IMR-90 (cell line): ENCODE measurements around the gene CFAP70. TPM values are rescaled to one million over a fixed set of nuclear protein-coding genes. Genes with fewer than 3 reads are reported as not detected.

Source experiments
- ATAC-seq: fragments of 200-7000 bp; cut with Tn5 transposase; 2 replicates; pipeline ENCODE4 v1.9.1; 2020; ENCODE audit warnings: low read depth, mild to moderate bottlenecking, moderate library complexity
- BruUV-seq: library from RNA; stranded (reverse); fragments of 400-500 nt; replicated peaks from 2 replicates; lab custom pipeline; 2021; lab: Mats Ljungman, UMichigan
- CTCF ChIA-PET: fragments of 300-600 bp; formaldehyde crosslinking; extraction: SDS; loops from one replicate; lab custom pipeline; 2021; ENCODE audit warnings: antibody characterized with exemption; lab: Yijun Ruan, JAX
- POLR2A ChIA-PET: fragments of 300-600 bp; sonication (Branson Sonifier 250); formaldehyde crosslinking; loops from one replicate; lab custom pipeline; 2022; ENCODE audit warnings: antibody characterized with exemption; ENCODE audit not compliant: unreplicated experiment; lab: Charles Lee
- DNase-seq: peaks from one replicate; pipeline ENCODE4 v3.0.0; 2013
- H2AFZ ChIP-seq: replicated peaks from 2 replicates; pipeline ENCODE3; 2013; ENCODE audit warnings: low read length, mild to moderate bottlenecking; ENCODE audit not compliant: poor library complexity
- H2AK5ac ChIP-seq: 2 replicates; pipeline ENCODE4 v1.6.1; 2013; ENCODE audit warnings: low read depth, low read length, inconsistent platforms
- H2AK9ac ChIP-seq: replicated peaks from 2 replicates; pipeline ENCODE3; 2013; ENCODE audit warnings: mild to moderate bottlenecking, low read depth, low read length, moderate library complexity; ENCODE audit not compliant: poor library complexity
- H2BK120ac ChIP-seq: 2 replicates; pipeline ENCODE4 v1.6.1; 2013; ENCODE audit warnings: low read depth, low read length, inconsistent platforms
- H2BK15ac ChIP-seq: 3 replicates; pipeline ENCODE4 v1.6.1; 2013; ENCODE audit warnings: low read depth, low read length, inconsistent platforms
- H2BK20ac ChIP-seq: 2 replicates; pipeline ENCODE4 v1.6.1; 2013; ENCODE audit warnings: low read depth, mild to moderate bottlenecking, inconsistent platforms, low read length, moderate library complexity
- H2BK5ac ChIP-seq: 2 replicates; pipeline ENCODE4 v1.6.1; 2013; ENCODE audit warnings: mild to moderate bottlenecking, low read depth, low read length, inconsistent platforms; ENCODE audit not compliant: poor library complexity, severe bottlenecking
- H3K14ac ChIP-seq: replicated peaks from 2 replicates; pipeline ENCODE4 v1.6.1; 2013; ENCODE audit warnings: low read depth, low read length, inconsistent platforms
- H3K18ac ChIP-seq: 2 replicates; pipeline ENCODE4 v1.6.1; 2013; ENCODE audit warnings: low read depth, low read length, control low read depth
- H3K23ac ChIP-seq: 2 replicates; pipeline ENCODE4 v1.6.1; 2013; ENCODE audit warnings: low read depth, low read length, inconsistent platforms
- H3K27ac ChIP-seq: 2 replicates; pipeline ENCODE4 v1.5.1; 2013; ENCODE audit warnings: mild to moderate bottlenecking, control low read depth, low read length; ENCODE audit not compliant: insufficient read depth
- H3K27me3 ChIP-seq: 2 replicates; pipeline ENCODE4 v1.6.1; 2013; ENCODE audit warnings: low read length; ENCODE audit not compliant: control insufficient read depth, insufficient read depth
- H3K36me3 ChIP-seq: 2 replicates; pipeline ENCODE4 v1.6.1; 2013; ENCODE audit warnings: low read length, mixed read lengths; ENCODE audit not compliant: control insufficient read depth, insufficient read depth
- H3K4ac ChIP-seq: 2 replicates; pipeline ENCODE4 v1.6.1; 2013; ENCODE audit warnings: low read depth, low read length, inconsistent platforms
- H3K4me1 ChIP-seq: 2 replicates; pipeline ENCODE4 v1.6.1; 2013; ENCODE audit warnings: low read length, mixed read lengths; ENCODE audit not compliant: control insufficient read depth, insufficient read depth
- H3K4me2 ChIP-seq: 2 replicates; pipeline ENCODE4 v1.6.1; 2013; ENCODE audit warnings: low read depth, mild to moderate bottlenecking, control low read depth, low read length, moderate library complexity
- H3K4me3 ChIP-seq: 2 replicates; pipeline ENCODE4 v1.5.1; 2013; ENCODE audit warnings: low read depth, mild to moderate bottlenecking, control low read depth, low read length, moderate library complexity; ENCODE audit not compliant: insufficient read depth
- H3K56ac ChIP-seq: 2 replicates; pipeline ENCODE4 v1.6.1; 2013; ENCODE audit warnings: low read length, inconsistent platforms; ENCODE audit not compliant: insufficient read depth; ENCODE audit errors: extremely low read depth
- H3K79me1 ChIP-seq, 2 experiments: 2 replicates each; pipeline ENCODE4 v1.6.1; 2013; ENCODE audit warnings: low read length in 2 of 2, inconsistent platforms in 1 of 2, low read depth in 1 of 2
- H3K9ac ChIP-seq: 2 replicates; pipeline ENCODE4 v1.6.1; 2013; ENCODE audit warnings: low read depth, low read length, control low read depth
- H3K9me1 ChIP-seq: 2 replicates; pipeline ENCODE4 v1.6.1; 2013; ENCODE audit warnings: low read length, inconsistent platforms; ENCODE audit not compliant: insufficient read depth
- H3K9me3 ChIP-seq: 2 replicates; pipeline ENCODE4 v1.6.1; 2013; ENCODE audit warnings: low read length; ENCODE audit not compliant: control insufficient read depth, insufficient read depth
- H4K20me1 ChIP-seq: 2 replicates; pipeline ENCODE4 v1.6.1; 2013; ENCODE audit warnings: low read length, inconsistent platforms; ENCODE audit not compliant: insufficient read depth
- H4K5ac ChIP-seq: 2 replicates; pipeline ENCODE4 v1.6.1; 2013; ENCODE audit warnings: mild to moderate bottlenecking, low read depth, low read length, control low read depth
- H4K8ac ChIP-seq, 2 experiments: 2 replicates each; pipeline ENCODE4 v1.6.1; 2013; ENCODE audit warnings: low read depth in 2 of 2, low read length in 2 of 2, control low read depth in 1 of 2, inconsistent platforms in 1 of 2
- H4K91ac ChIP-seq: 2 replicates; pipeline ENCODE4 v1.6.1; 2013; ENCODE audit warnings: low read depth, low read length, inconsistent platforms; ENCODE audit not compliant: insufficient read depth
- BHLHE40 ChIP-seq: fragments of 150-350 bp; IDR thresholded peaks from 2 replicates; pipeline ENCODE4 v1.6.1; 2016; ENCODE audit warnings: mild to moderate bottlenecking, low read depth, low read length
- CHD1 ChIP-seq: IDR thresholded peaks from 2 replicates; pipeline ENCODE4 v1.6.1; 2012; ENCODE audit warnings: low read depth, low read length, improper control_type of control experiment
- CTCF ChIP-seq: conservative IDR thresholded peaks from 2 replicates; pipeline ENCODE4 v1.5.1; 2012; ENCODE audit warnings: mild to moderate bottlenecking, low read depth, low read length, improper control_type of control experiment
- FOS ChIP-seq: fragments of 150-350 bp; IDR thresholded peaks from 2 replicates; pipeline ENCODE4 v1.6.1; 2016; ENCODE audit warnings: low read depth, low read length
- MAFK ChIP-seq: IDR thresholded peaks from 2 replicates; pipeline ENCODE4 v1.6.1; 2012; ENCODE audit warnings: low read depth, low read length, improper control_type of control experiment
- MAZ ChIP-seq: IDR thresholded peaks from 2 replicates; pipeline ENCODE4 v1.6.1; 2012; ENCODE audit warnings: low read depth, mild to moderate bottlenecking, low read length, improper control_type of control experiment, moderate library complexity, borderline replicate concordance
- MXI1 ChIP-seq: IDR thresholded peaks from 2 replicates; pipeline ENCODE4 v1.6.1; 2012; ENCODE audit warnings: low read depth, mild to moderate bottlenecking, low read length, moderate library complexity, borderline replicate concordance
- NFE2L2 ChIP-seq: fragments of 150-350 bp; IDR thresholded peaks from 2 replicates; pipeline ENCODE4 v1.6.1; 2016; ENCODE audit warnings: low read depth, mild to moderate bottlenecking, low read length
- POLR2A ChIP-seq: IDR thresholded peaks from 2 replicates; pipeline ENCODE4 v1.6.1; 2012; ENCODE audit warnings: mild to moderate bottlenecking, low read depth, low read length
- RFX5 ChIP-seq: IDR thresholded peaks from 2 replicates; pipeline ENCODE4 v1.8.0; 2012; ENCODE audit warnings: low read depth, mild to moderate bottlenecking, low read length, moderate library complexity
- WGBS, 2 experiments: methylation state at CpG; one replicate each; pipeline versions ENCODE4 v1.1.5 to v1.1.7; 2013; ENCODE audit warnings: missing lambda C conversion rate in 2 of 2; ENCODE audit not compliant: insufficient read length in 1 of 2; ENCODE audit errors: extremely low coverage in 2 of 2; 5-methylcytosine and 5-hydroxymethylcytosine counted together
- dilution Hi-C: fragments of 300-500 bp; cut with HindIII; formaldehyde crosslinking; loops from one replicate; pipeline ENCODE4 v1.14.3; 2018; ENCODE audit warnings: low sequenced_read_pairs; ENCODE audit not compliant: unreplicated experiment
- in situ Hi-C: fragments of 300-500 bp; cut with MboI; formaldehyde crosslinking; loops from 3 replicates; pipeline ENCODE4 v1.14.3; 2019; ENCODE audit warnings: low sequenced_read_pairs, inconsistent platforms, mixed read lengths
- intact Hi-C: fragments of 100-400 bp; cut with micrococcal nuclease; formaldehyde crosslinking; loops from 2 replicates; pipeline ENCODE4 v1.10.0; 2022
- polyA plus RNA-seq, 3 experiments: library from polyadenylated mRNA; depleted of rRNA; stranded (reverse); fragments of >200 nt; gene quantifications; 2 replicates each; pipeline ENCODE4 v1.2.3, GENCODE V29; 2012; ENCODE audit warnings: low replicate concordance in 1 of 3
- total RNA-seq: library from RNA; depleted of rRNA; stranded (reverse); fragments of >200 nt; gene quantifications from 2 replicates; pipeline ENCODE4 v1.2.3, GENCODE V29; 2012

The CFAP70 gene
- total and polyA plus RNA-seq, 2 of the 4 experiments (the other 2 are of a cell fraction): 0.15 to 0.18 TPM

GRCh38 chr10:73233883-73234282 is 124.8 kb downstream of the CFAP70 start:
- DNase-seq: no peak
- Histone ChIP-seq H2BK20ac (no peak overlapping the region), H3K9ac (no peak overlapping the region), H3K4ac (no peak overlapping the region), H3K36me3 (peaks cover 9% of the 10 kb centered on the region), H3K4me1 (no peaks in the 10 kb centered on the region), H3K9me1 (no peaks in the 10 kb centered on the region), H2BK5ac (no peak overlapping the region), H3K14ac (no peak overlapping the region), H2AK9ac (no peak overlapping the region), H3K4me2 (no peak overlapping the region), H2AK5ac (no peak overlapping the region), H3K18ac (no peak overlapping the region), H3K9me3 (no peaks in the 10 kb centered on the region), H4K91ac (no peak overlapping the region), H3K56ac (no peak overlapping the region), H3K27ac (no peak overlapping the region), H4K5ac (no peak overlapping the region), H2BK15ac (no peak overlapping the region), H2BK120ac (no peak overlapping the region), H4K20me1 (no peaks in the 10 kb centered on the region), H3K23ac (no peak overlapping the region), H3K27me3 (no peaks in the 10 kb centered on the region), H2AFZ (no peak overlapping the region), H3K4me3 (no peak overlapping the region), H3K79me1 (peaks cover 4 to 9% of the 10 kb centered on the region in 2 experiments; a peak in 2 of 4 replicates), H4K8ac (no peak overlapping the region)
- in situ Hi-C loops (no loop called here), dilution Hi-C loops (no loop called here), intact Hi-C loops (no loop called here)
- no TSS peak for BruUV-seq
- no CpG with 5 or more reads among the region's 2 CpGs for WGBS, 2 experiments
- ChIA-PET POLR2A (interaction anchor here (0.6 kb wide), 1 partner anchor 148 kb away, joined by 3 read pairs; no protein-coding TSS in a partner anchor), CTCF (no interaction called here)
- TF ChIP-seq CHD1: no peak
- TF ChIP-seq MAZ: no peak
- no peak for TF ChIP-seq NFE2L2
- no peak for TF ChIP-seq RFX5
- TF ChIP-seq CTCF: no peak
- TF ChIP-seq MXI1: no peak
- no peak for TF ChIP-seq MAFK
- TF ChIP-seq BHLHE40: no peak
- TF ChIP-seq FOS: no peak
- no peak for TF ChIP-seq POLR2A
- ATAC-seq: no peak
